Measurements from ENCODE around the gene GALNT9.
"Not testable (repeated sequence)": the region's sequence is repeated elsewhere in the genome, so short reads cannot be mapped to it uniquely, and the experiment has no call there.

GALNT9 gene

DNA sequence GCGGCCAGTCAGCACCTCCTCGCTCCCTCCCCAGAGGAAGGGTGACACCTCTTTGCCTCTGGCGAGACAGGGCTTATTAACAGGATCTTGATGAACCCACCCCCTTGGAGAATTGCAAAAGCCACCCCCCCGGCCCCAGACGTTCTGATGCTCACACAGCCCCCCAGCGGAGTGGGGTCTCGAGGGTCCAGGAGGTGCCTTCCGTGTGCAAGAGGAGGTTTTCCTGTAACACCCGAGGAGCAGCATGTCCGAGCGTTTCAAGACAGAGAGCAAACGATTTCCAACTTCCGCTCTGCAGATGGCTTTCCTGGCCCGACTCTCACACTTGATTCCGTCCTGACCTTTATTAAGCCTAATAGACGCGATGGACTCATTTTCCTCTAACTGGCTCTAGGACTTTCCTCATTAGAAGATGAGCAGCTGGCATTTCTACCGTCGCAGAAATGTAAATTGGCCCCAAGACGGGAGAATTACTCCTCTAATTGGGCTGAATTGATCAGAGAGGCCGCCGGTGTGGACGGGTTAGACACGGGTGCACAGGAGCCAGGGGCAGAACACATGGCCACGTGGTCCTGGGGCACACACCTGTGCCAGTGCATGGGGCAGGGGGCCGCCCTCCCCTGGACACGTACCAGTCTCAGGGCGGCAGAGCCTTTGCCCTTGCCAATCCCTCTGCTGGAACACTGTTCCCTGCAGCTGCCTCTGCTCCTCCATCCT is 100.8 kb downstream of the GALNT9 start:
- FAIRE-seq = no peak

DNA sequence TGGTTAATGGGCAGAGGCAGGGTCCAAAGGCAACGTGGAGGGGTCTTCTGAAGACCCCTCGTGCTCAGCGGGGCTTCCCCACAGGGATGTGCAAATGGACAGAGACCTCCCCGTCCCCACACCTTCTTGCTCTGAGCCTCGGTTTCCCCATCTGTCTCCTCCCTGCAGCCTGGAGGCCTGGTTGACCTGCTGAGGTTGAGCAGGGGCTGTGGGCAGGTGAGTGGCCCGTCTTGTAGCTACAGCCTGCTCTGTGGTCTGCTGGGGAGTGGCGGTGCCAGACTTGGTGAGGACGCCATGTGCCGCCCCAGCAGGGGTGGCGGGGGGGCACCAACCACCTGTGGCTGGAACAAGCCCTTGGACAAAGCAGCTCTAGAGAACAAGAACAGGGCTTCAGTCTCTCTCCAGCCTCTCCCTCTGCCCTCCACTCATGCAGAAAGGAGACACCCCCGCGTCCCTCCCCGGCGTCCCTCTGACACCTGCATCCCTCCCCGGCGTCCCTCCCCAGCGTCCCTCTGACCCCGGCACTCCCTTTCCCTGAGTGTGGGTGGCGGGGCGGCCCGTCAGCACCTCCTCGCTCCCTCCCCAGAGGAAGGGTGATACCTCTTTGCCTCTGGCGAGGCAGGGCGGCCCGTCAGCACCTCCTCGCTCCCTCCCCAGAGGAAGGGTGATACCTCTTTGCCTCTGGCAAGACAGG is 101.5 kb downstream of the GALNT9 start:
- no peak for FAIRE-seq

DNA sequence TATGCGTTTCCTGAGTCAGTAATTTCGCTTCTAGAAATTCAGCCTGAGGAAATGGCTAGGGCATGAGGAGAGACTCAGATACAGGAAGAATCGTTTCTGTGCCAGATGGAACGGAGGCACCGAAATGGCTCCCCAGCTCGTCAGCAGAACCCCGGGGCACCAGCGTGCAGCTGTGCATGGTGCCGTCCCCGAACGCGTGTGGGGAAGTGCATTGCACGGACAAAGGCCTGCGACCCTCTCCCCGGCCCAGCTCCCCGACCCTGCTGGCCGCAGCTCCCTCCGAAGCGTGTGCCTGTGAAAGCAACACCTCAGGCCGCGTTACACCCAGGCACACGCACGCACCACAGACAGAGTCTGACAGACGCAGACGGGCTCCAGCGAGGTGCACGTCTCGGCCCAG is 102.3 kb downstream of the GALNT9 start:
- no peak for FAIRE-seq

DNA sequence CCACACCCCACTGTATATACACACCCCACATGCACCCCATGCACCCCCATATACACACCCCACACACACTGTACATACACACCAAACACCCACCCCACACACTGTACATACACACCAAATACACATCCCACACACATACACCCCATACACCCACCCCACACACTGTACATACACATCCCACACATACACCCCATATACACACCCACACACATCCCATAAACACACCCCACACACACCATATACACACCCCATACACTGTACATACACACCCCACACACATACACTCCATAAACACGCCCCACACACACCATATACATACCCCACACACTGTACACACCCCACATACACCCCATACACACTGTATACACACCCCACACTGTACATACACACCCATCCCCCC is 102.8 kb downstream of the GALNT9 start:
- no peak for FAIRE-seq

DNA sequence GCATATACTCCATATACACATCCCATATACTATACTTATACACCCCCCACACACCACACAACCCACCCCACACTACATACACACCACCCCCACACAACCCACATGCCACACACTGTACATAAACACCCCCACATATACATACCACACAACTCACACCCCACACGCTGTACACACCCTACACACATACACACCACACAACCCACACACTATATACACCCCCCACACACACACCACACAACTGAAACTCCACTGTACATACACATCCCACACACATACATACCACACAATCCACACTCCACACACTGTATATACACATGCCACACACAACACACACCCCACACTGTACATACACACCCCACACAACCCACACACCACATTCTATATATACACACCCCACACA is 104.2 kb downstream of the GALNT9 start:
- FAIRE-seq = no peak

DNA sequence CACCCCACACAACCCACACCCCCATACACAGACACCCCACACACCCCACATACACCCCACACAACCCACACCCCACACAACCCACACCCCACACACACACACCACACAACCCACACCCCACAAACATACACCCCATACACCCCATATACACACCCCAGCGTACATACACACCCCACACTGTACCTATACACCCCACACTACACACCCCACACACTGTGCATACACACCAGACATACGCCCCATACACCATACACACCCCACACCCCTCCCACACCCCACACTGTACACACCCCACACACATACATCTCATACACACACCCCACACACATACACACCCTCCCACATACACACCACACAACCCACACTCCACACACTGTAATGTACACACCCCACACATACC is 104.9 kb downstream of the GALNT9 start:
- FAIRE-seq = no peak

DNA sequence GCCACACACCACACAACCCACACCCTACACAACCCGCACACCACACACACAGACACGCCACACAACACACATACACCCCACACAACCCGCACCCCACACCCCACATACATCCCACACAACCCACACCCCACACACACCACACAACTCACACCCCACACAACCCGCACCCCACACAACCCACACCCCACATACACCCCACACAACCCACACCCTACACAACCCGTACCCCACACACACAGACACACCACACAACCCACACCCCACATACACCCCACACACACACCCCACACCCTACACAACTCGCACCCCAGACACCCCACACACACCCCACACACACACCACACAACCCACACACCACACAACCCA is 106.6 kb downstream of the GALNT9 start:
- no peak for FAIRE-seq

DNA sequence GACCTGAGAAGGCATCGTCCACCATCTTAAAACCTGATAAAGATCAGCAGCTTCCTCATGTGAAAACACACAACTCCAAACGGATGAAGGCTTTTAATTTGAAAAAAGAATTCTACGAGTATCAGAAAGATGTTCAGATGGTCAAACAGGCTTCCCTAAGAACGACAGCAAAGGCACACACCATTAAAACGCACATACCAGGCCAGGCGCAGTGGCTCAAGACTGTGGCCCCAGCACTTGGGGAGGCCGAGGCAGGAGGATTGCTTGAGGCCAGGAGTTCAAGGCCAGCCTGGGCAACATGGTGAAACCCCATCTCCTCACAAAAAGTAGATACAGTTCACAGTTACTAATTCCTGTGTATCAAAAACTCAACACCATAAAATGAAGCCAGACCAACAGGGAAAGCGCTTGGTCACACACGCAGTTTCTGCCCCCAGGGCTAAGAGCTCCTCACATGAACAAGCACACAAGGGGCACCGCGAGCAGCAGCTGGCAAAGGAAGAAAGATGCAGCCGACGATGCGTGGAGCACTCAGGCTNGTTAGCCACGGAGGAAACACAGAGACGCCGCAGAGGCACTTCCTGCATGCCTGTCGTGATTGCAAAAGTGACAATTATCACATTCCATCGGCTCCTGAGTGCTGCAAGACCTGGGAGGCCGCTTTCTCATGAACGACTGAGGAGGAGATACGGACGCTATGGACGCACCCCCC is 107.1 kb downstream of the GALNT9 start:
- no peak for FAIRE-seq

DNA sequence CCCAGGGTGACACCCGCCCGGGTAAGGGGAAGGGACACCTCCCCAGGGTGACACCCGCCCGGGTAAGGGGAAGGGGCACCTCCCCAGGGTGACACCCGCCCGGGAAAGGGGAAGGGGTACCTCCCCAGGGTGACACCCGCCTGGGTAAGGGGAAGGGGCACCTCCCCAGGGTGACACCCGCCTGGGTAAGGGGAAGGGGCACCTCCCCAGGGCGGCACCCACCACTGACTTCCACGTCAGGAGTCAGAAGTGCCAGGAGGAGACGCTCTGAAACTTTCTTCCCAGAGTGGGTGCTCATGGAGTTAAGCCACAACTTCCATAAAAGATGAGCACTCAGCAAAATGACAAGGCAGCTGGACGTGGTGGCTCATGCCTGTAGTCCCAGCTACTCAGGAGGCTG is 109.6 kb downstream of the GALNT9 start:
- FAIRE-seq = not testable (repeated sequence)

DNA sequence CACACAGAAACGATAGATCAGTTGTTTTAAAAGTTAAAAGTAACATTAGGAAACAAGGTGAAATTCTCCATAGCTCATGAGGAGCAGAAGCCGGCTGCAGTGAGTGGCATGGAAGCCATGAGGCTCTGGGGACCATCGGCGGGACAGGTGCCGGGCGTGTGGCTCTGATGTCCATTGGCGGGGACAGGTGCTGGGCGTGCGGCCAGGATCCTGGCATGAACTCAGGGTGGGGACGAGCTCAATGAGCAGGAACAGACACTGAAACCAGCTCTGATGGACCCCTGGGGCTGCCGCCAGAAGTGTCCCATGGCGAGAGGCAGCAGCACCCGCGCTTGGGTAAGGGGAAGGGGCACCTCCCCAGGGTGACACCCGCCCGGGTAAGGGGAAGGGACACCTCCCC is 110.1 kb downstream of the GALNT9 start:
- no peak for FAIRE-seq

DNA sequence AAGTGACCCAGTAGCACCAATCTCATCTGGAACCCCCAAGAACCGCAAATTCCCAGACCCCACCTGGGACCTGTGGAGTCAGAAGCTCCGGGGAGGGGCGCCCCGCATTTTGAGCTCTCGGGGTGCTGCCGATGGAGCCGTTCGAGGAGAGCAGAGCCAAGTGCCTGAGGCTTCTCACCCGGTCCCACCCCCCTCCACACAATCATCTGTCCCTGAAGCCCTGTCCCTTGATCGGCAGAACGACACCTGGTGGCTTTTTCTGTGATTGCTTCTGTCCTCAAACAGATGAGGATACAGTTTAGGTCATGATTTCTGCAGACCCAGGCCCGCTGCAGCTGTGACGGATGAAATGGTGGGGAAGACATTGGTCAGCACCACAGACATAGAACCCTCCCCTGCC is 110.5 kb downstream of the GALNT9 start:
- FAIRE-seq = no peak

DNA sequence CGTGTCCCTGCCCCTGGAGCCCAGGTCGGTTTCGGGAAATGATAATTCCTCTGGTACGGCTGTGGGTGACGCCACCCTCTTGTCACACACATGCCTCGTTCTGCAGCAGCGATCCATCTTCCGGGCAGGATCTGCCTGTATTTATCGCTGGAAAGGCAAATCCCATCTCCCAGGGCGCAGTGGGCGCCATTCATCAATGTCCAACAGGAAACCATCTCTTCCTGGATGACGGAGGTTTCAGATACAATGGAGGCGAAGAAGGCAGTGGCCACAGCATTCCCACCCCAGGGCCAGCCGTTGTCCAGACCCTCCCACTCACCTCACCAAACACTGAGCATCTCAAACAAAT is 110.9 kb downstream of the GALNT9 start:
- no peak for FAIRE-seq

DNA sequence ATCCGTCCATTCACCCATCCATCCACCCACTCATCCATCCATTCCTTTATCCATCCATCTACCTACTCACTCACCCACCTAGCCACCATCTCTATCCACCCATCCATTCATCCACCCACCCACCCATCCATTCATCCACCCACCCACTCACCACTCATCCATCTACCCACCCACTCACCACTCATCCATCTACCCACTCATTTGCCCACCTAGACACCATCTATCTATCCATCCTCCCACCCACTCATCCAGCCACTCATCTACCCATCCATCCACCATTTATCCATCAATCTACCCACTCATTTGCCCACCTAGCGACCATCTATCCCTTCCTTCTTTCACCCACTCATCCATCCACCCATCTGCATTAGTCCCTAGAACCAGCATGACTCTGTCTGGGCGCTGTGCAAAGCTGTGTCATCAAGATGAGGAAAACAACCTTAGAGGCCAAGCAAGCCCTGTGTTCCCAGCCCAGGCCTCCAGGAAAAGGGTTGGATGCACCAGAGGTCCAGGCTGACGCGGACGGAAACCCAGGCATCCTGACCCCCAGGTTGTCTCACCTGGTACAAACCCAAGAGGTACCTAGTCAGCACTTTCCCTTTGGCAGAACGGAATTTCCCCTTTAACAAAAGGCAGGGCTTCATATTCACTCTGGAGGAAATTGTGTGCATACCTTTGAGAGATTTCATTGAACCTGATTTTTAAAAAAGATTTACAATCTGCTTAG is 111.4 kb downstream of the GALNT9 start:
- no peak for FAIRE-seq

DNA sequence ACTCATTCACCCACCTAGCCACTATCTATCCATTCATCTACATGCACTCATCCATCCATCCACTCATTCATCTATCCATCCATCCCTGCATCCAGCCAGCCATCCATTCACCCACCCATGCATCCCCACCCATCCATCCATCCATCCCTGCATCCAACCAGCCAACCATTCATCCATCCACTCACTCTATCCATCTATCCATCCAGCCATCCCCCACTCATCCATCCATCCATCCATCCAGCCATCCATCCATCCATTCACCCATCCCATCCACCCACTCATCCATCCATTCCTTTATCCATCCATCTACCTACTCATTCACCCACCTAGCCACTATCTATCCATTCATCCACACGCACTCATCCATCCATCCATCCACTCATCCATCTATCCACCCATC is 112.0 kb downstream of the GALNT9 start:
- no peak for FAIRE-seq

DNA sequence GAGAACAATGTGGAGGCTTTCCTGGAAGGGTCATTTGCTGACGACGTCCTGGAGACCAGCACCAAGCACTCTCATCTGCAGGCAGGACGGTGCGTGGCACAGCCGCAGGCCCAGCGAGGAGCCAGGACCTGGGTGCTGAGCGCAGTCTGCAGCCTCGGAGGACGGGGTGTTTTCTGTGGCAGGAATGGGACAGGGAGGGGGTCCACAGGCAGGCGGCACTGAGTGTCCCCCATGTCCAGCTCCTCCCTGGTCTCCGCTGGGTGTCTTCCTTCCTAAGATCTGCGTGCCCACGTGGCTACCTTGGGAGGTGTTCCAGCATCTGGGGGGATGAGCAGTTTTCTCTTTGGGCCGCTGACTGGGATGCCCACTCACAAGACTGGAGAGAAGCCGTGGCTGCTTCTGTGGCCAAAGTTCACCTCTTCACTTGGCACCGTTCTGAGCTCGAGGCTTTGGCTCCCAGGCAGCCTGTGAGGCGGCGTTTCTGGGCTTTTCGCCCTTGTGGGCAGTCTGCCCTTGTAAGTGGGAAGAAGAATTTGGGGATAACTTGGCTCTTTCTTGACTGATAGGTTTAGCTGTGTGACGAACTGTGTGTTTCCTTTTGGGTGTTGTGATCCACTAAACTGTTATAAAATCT is 112.9 kb downstream of the GALNT9 start:
- no peak for FAIRE-seq

DNA sequence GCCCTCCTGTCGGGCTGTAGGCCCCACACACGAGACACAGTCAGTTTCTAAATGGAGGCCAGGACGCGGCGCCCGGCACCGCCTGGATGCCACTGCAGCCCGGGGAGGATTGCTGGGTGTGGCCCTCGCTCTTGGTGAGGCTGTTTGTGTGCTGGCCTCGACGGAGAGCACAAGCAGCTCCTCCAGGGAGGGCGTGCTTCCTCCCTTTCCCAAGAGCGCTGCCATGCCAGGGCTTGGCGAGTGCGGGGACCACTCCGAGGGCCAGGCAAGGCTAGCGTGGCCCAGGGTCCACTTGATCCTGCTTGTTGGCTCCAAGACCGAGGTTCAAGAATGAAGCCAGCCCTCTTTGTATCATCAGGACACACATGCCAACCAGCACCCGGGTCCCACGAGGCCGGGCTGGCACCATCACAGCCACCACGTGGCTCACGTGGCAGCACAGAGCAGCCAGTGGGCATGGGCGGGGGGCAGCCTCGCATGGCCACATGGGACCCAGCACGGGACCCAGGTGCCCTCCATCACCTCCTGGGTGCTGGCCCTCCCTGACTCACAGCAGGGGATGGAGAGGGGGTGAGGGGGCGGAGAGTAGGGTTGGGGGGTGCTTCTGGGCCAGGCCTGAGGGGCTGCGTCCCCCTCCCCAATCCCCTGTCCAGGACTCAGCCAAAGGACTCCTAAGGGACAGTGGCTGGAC is 113.9 kb downstream of the GALNT9 start:
- no peak for FAIRE-seq

DNA sequence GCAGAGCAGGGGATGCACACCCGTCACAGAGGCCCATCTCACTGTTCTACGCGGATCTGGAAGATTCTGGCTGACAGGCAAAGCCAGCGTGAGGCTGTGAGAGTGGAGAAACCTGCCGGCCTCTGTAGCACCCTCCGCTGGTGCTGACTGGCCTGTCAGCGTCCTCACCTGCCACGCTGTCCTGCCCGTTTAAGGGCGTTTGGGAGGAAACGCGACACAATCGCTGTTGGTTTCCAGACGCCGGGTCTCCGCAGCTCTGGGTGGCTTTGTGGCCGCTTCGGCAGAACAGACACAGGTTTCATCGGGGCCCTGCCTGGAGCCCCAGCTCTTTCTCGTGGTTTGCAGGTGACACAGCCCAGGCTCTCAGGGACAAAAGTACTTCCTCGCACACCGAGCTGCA is 114.5 kb downstream of the GALNT9 start:
- no peak for FAIRE-seq

DNA sequence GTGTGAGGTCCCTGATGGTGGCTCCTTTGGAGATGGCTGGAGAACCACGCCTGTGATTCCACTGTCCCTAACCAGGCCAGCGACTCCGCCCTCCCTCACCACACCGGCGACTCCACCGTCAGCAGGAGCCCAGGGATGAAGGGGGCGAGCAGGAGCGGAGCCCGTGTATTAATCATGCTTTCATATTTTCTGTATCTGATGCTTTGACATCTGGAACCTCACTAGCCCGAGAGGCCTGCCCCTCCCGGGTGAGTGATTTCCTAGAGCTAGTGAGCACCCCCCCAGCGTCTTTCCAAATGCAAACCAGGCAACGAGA is 115.3 kb downstream of the GALNT9 start:
- no peak for FAIRE-seq

DNA sequence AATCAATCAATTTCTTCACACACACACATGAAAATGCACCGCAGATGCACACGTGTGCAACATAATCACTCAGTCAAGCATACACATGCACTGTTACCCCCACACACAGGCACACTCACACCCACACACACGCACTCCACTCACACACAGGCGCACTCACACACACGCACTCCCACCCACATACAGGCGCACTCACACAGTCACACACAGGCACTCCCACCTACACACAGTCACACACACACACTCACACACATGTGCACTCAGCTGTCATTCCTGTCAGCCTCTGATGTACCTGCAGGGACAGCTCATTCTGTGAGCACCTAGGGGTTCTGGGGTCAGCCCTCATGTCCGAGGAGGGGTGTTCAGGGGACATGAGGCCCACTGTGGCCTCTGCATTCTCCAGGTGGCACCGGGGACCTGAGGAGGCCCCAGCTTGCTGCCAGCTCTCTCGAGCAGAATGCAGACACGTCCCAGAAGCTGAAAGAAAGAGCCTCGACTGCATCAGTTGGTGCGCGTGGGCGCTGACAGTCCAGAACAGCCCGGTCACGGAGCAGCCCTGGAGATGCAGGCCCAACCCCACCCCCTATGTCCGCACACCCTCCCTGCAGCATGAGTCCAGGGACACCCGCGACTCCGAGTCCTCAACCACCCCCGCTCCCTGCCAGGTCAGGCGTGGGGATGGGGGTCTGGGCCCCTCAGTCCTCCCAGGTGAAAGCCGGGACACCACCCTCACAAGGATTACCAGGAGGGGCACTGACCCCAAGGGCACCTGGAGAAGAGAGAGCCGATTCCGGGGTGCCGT is 115.8 kb downstream of the GALNT9 start:
- FAIRE-seq = no peak

DNA sequence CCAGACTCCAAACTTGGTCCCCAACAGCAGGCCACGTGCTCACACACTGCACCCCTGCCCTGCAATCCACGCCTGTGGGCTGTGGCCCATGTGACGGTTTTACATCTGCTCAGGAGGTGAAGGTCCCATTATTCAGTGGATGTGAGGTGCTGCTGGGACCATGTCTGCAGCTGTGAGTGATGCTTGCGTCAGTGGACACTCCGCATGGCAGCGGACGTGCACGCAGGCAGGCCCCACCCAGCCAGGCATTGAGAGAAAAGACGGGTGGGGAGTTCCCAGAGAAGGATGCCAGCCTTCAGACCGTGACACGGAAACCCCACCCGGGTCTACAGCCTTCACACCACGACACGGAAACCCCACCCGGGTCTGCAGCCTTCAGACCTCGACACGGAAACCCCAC is 117.6 kb downstream of the GALNT9 start:
- FAIRE-seq = no peak

DNA sequence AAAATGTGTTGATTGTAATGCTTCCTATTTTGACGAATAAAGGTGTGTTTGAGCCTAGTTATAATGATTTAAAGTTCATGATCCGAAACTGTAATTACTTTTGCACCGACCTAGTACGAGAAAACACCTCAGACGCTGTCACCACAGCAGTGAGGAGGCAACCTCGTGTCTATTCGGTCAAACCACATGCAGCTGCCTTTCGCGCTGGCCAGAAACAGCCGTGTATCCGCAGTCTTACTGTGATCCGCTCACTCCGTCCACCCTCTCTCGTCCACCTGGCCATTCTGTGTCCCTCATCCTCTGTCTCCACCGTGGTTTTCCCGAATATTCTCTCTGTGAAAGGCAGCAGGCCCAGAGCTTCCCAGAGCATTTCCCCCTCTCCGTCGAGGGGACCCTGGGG is 118.1 kb downstream of the GALNT9 start:
- no peak for FAIRE-seq
